Suprapubic skin (tissue), 4 donors: ENCODE measurements around the gene TMEM131. TPM values are rescaled to one million over a fixed set of nuclear protein-coding genes. Genes with fewer than 3 reads are reported as not detected.

Source experiments
- DNase-seq, 2 donors: peaks; one replicate each; pipeline ENCODE4 v3.0.0-alpha.2; 2019; ENCODE audit warnings: low spot score in 2 of 2
- H3K27ac ChIP-seq: fragments of 200-600 bp; sonication (generic); one replicate; pipeline ENCODE4 v1.5.1; 2019
- H3K27me3 ChIP-seq: fragments of 200-600 bp; sonication (generic); one replicate; pipeline ENCODE4 v1.5.1; 2019
- H3K36me3 ChIP-seq: fragments of 200-600 bp; sonication (generic); one replicate; pipeline ENCODE4 v1.5.1; 2019
- H3K4me1 ChIP-seq: fragments of 200-600 bp; sonication (generic); one replicate; pipeline ENCODE4 v1.5.1; 2019
- H3K4me3 ChIP-seq: fragments of 200-600 bp; sonication (generic); one replicate; pipeline ENCODE4 v1.5.1; 2019; ENCODE audit warnings: mild to moderate bottlenecking
- H3K9me3 ChIP-seq: fragments of 200-600 bp; sonication (generic); one replicate; pipeline ENCODE4 v1.5.1; 2019
- EP300 ChIP-seq: sonication (generic); formaldehyde crosslinking; IDR thresholded peaks from one replicate; pipeline ENCODE4 v1.6.1; 2017; ENCODE audit warnings: antibody characterized with exemption
- POLR2A ChIP-seq, 2 donors: fragments of 450-650 bp; IDR thresholded peaks; one replicate each; pipeline ENCODE4 v1.6.1; 2017; ENCODE audit warnings: antibody characterized with exemption in 2 of 2, mild to moderate bottlenecking in 2 of 2, moderate library complexity in 2 of 2
- POLR2AphosphoS5 ChIP-seq, 3 donors: sonication (generic); formaldehyde crosslinking; IDR thresholded peaks; one replicate each; pipeline ENCODE4 v1.6.1; 2017; ENCODE audit warnings: antibody characterized with exemption in 3 of 3
- WGBS: methylation state at CpG from one replicate; pipeline ENCODE4 v1.1.5; 2018; 5-methylcytosine and 5-hydroxymethylcytosine counted together
- total RNA-seq, 4 donors: library from RNA; depleted of rRNA; stranded (reverse); fragments of >200 nt; gene quantifications; one replicate each; pipeline ENCODE4 v1.1.0, GENCODE V29; 2016
- TF ChIP-seq, protein P1 (sequence below), 2 donors: fragments of 200-600 bp in 1 of 2; fragments of 450-650 bp in 1 of 2; sonication (generic) in 1 of 2; IDR thresholded peaks; one replicate each; pipeline ENCODE4 v1.5.1; 2016 to 2019; ENCODE audit warnings: antibody characterized with exemption in 2 of 2, mild to moderate bottlenecking in 1 of 2, moderate library complexity in 1 of 2

Gene TMEM131
- total RNA-seq, 4 donors from 2014 or later: 39.7 to 117 (median 42.5) TPM

DNA sequence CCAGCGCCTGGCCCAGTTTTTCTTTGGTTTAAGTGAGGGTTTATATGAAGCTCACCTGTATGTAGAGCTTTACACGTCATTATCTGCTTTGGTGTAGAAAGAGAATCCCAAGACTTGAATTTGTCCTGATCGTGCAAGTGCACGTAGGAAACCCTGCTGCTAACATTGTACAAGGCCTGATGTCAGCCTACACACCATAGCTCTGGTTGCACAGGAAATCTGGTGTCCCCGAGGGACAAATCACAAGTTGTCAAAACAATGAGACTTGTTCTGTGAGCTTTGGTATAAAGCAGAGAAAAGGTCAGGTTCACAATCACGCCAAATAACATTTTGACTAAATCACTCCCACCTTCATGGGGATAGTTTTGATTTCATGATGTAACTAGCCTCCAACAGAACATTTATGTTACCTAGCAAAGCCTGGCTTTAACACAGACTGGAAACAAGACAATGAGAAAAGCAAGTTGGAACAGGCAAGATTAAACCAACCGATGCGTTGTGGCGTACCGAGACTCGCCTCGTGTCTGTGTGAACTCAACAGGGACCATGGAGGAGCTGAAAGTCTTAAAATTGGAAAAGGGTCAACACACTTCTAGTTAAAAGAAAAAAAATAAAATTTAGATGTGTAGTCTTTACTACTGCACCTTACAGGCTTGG lies 240.9 kb downstream of the TMEM131 start:
- Histone ChIP-seq H3K4me1 (peaks cover 13% of the 10 kb centered on the region), H3K27me3 (no peaks in the 10 kb centered on the region), H3K27ac (no peak overlapping the region), H3K4me3 (no peak overlapping the region), H3K9me3 (no peaks in the 10 kb centered on the region), H3K36me3 (peaks cover 66% of the 10 kb centered on the region)
- TF ChIP-seq, protein P1, sequence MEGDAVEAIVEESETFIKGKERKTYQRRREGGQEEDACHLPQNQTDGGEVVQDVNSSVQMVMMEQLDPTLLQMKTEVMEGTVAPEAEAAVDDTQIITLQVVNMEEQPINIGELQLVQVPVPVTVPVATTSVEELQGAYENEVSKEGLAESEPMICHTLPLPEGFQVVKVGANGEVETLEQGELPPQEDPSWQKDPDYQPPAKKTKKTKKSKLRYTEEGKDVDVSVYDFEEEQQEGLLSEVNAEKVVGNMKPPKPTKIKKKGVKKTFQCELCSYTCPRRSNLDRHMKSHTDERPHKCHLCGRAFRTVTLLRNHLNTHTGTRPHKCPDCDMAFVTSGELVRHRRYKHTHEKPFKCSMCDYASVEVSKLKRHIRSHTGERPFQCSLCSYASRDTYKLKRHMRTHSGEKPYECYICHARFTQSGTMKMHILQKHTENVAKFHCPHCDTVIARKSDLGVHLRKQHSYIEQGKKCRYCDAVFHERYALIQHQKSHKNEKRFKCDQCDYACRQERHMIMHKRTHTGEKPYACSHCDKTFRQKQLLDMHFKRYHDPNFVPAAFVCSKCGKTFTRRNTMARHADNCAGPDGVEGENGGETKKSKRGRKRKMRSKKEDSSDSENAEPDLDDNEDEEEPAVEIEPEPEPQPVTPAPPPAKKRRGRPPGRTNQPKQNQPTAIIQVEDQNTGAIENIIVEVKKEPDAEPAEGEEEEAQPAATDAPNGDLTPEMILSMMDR (IDR thresholded peaks at IDR 0.05): no peak
- no peak for TF ChIP-seq POLR2AphosphoS5 (IDR thresholded peaks at IDR 0.05)
- no peak for DNase-seq
- WGBS: 70% methylated on average over 12 of the region's 12 CpGs

DNA sequence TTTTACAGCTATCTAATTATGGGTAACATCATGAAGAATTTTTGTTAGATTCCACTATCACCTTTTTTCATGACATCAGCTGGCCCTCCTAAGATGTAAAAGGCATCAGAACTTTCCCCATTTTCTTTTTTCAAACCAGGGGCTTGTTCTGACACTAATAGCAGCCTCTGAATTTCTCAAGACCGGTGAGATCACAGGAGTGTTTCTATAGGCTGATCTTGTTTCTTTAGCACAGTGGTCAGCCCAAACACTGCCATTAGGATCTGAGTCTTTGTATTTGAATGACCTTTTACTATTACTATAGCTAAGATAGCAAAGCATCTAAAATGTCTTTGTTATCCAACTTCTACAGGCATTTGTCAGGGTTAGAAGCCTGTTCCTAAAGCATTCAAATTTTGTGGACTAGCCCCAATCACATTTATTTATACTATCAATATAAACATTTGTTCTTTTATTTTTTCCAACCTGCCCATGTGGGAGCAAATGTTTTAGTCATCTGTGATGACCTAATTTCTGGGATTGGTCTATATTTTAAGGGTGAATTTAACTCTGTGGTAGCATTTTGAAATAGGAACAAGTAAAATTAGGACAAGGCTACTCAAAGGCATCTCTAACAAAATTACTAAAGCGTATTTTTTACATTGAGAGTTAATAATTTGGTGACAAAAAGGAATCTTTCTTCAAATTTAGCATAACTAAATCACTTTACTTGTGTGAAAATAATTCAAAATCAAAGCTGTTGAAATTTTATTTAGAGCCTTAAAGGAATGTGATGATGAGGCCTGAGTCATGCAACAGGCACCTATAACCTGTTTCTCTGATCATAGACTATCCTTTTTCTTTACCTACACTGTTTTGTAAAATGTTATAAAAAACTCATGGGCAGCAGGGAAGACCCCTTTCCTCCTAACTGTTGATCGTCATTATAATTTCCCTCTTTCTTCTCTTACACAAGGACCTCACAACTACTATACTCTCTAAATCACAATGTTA lies 243.1 kb downstream of the TMEM131 start:
- H3K4me1 ChIP-seq: peaks cover 13% of the 10 kb centered on the region
- no peaks in the 10 kb centered on the region for H3K27me3 ChIP-seq
- TF ChIP-seq EP300 (no peak), POLR2AphosphoS5 (IDR thresholded peaks at IDR 0.05) (no peak), POLR2A (IDR thresholded peaks at IDR 0.05) (no peak)
- TF ChIP-seq, protein P1 (IDR thresholded peaks at IDR 0.05): no peak
- 90% methylated on average over 3 of the region's 3 CpGs for WGBS
- no peak overlapping the region for H3K4me3 ChIP-seq
- H3K9me3 ChIP-seq: no peaks in the 10 kb centered on the region
- peaks cover 47% of the 10 kb centered on the region for H3K36me3 ChIP-seq
- DNase-seq: no peak
- H3K27ac ChIP-seq: no peak overlapping the region

DNA sequence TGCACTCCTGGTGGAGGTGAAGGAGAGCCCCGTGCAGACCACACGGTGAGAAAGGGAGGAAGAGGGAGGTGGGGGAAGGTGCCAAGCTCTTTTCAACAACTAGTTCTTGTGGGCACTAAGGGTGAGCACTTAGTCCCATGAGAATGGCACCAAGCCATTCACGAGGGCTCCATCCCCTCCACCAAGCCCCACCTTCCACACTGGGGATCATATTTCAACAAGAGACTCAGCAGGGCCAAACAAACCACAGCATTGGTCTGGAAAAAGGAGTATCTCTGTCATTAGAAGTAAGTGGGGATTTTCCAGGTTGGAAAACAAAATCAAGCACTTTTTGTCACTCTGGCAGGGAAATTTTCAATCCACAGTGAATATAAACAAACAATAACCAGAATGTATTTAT lies 244.0 kb downstream of the TMEM131 start:
- Histone ChIP-seq H3K27ac (no peak overlapping the region), H3K27me3 (no peaks in the 10 kb centered on the region), H3K36me3 (peaks cover 38% of the 10 kb centered on the region), H3K4me3 (no peak overlapping the region), H3K9me3 (no peaks in the 10 kb centered on the region), H3K4me1 (peaks cover 13% of the 10 kb centered on the region)
- peak in 1 of 2 donors; percentile 44 for DNase-seq
- WGBS: 46% methylated on average over 3 of the region's 3 CpGs
- TF ChIP-seq POLR2A (IDR thresholded peaks at IDR 0.05) (no peak), EP300 (no peak), POLR2AphosphoS5 (IDR thresholded peaks at IDR 0.05) (no peak)
- TF ChIP-seq, protein P1 (IDR thresholded peaks at IDR 0.05): no peak

DNA sequence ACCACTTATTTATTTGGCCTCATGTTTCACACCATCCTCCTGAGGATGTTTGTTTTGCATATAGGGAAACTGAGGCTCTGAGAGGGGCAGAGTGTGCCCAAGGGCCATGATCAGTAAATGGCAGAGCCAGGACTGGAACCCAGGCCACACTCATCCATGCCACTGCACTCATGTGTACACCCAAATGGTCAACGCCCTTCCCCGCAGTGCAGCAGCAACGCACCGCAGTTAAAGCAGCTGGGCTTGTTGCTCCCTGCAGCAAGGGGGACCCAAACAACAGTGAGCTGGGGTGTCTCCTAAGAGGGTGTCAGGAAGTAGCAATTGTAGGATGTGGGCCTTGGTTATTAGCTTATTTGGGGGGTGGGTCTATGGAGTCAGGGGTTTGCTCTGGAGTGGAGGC lies 245.7 kb downstream of the TMEM131 start:
- DNase-seq: peak in 1 of 2 donors; percentile 26

More for the DNA sequence above, 245.7 kb downstream of the TMEM131 start:
- Histone ChIP-seq H3K27ac (no peak overlapping the region), H3K4me3 (no peak overlapping the region), H3K27me3 (no peaks in the 10 kb centered on the region), H3K36me3 (peaks cover 21% of the 10 kb centered on the region), H3K4me1 (peaks cover 3% of the 10 kb centered on the region), H3K9me3 (no peaks in the 10 kb centered on the region)
- TF ChIP-seq POLR2A (IDR thresholded peaks at IDR 0.05) (no peak), EP300 (no peak), POLR2AphosphoS5 (IDR thresholded peaks at IDR 0.05) (no peak)
- TF ChIP-seq, protein P1 (IDR thresholded peaks at IDR 0.05): no peak
- 94% methylated on average over 4 of the region's 4 CpGs for WGBS
